Body of pancreas (tissue), 4 donors: ENCODE data around the gene LAMC2. TPM values are rescaled to one million over a fixed set of nuclear protein-coding genes. Genes with fewer than 3 reads are reported as not detected.

Source experiments
- ATAC-seq: fragments of 150-250 bp; one replicate; pipeline ENCODE4 v1.9.1; 2016
- DNase-seq, 4 donors: peaks; one replicate each; pipeline ENCODE4 v3.0.0-alpha.2; 2019
- H3K27ac ChIP-seq, 4 donors: fragments of 200-600 bp; sonication (generic); 1 replicate in 3 of 4; 2 replicates in 1 of 4; pipeline versions ENCODE4 v1.5.1 to v1.6.1; 2016 to 2019; ENCODE audit warnings: mild to moderate bottlenecking in 1 of 4, mixed read lengths in 1 of 4, moderate library complexity in 1 of 4
- H3K27me3 ChIP-seq, 2 donors: fragments of 200-600 bp; sonication (generic); one replicate each; pipeline ENCODE4 v1.6.0; 2016; ENCODE audit warnings: mild to moderate bottlenecking in 1 of 2
- H3K36me3 ChIP-seq, 2 donors: fragments of 200-600 bp; sonication (generic); replicated peaks in 1 of 2; 2 replicates each; pipeline ENCODE4 v1.5.1; 2016; ENCODE audit warnings: low read depth in 2 of 2; ENCODE audit not compliant: insufficient read depth in 1 of 2
- H3K4me1 ChIP-seq: fragments of 200-600 bp; sonication (generic); one replicate; pipeline ENCODE4 v1.6.0; 2016
- H3K4me3 ChIP-seq, 2 donors: fragments of 200-600 bp; sonication (generic); 1 replicate in 1 of 2; 2 replicates in 1 of 2; pipeline ENCODE4 v1.5.1; 2016 to 2019
- H3K9me3 ChIP-seq, 3 donors: fragments of 200-600 bp; sonication (generic); 1 replicate in 2 of 3; 2 replicates in 1 of 3; pipeline ENCODE4 v1.5.1; 2016
- CTCF ChIP-seq, 7 experiments: fragments of 450-650 bp in 4 of 7; fragments of 200-600 bp in 3 of 7; sonication (generic) in 3 of 7; IDR thresholded peaks; one replicate each; pipeline ENCODE4 v1.5.1; 2016 to 2019; ENCODE audit warnings: antibody characterized with exemption in 7 of 7
- POLR2A ChIP-seq, 3 donors: fragments of 450-650 bp; IDR thresholded peaks; one replicate each; pipeline ENCODE4 v1.6.1; 2016; ENCODE audit warnings: antibody characterized with exemption in 3 of 3, mild to moderate bottlenecking in 2 of 3
- WGBS, 2 donors: methylation state at CpG; one replicate each; pipeline ENCODE4 v1.1.5; 2017; 5-methylcytosine and 5-hydroxymethylcytosine counted together
- intact Hi-C: fragments of 100-400 bp; cut with DNase I; formaldehyde crosslinking; loops from one replicate; pipeline ENCODE4 v1.15.1; 2023
- total RNA-seq, 2 donors: library from RNA; depleted of rRNA; stranded (reverse); fragments of >200 nt; gene quantifications; one replicate each; pipeline ENCODE4 v1.1.0, GENCODE V29; 2016

LAMC2 gene
- total RNA-seq, 2 donors from 2014 or later, result 3.6 to 6.7 TPM

DNA sequence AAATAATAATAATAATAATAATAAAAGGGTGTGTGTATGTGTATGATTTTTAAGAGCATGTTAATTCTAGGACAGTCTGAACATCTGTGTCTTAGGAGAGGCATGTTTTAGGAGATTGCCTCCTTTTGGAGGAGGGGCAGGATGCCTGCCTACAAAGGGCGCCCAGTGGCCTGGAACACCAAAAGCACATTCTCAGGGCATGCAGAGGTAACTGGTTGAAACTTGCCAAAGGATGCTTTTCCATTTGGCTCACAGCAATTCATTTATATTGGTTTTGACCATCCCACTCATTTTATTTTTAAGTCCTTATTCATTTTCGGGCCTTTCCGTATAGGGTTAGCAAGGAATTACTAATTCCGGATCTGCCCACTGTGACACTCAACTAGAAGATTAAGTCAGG lies 21.1 kb upstream of the LAMC2 start:
- no peak for ATAC-seq
- Histone ChIP-seq H3K9me3 (no peaks in the 10 kb centered on the region), H3K4me3 (no peak overlapping the region), H3K27ac (no peak overlapping the region), H3K36me3 (no peaks in the 10 kb centered on the region), H3K4me1 (no peaks in the 10 kb centered on the region), H3K27me3 (no peaks in the 10 kb centered on the region)
- 95 to 98% methylated on average over 4 of the region's 4 CpGs for WGBS, 2 donors
- intact Hi-C loops, result no loop called here
- TF ChIP-seq POLR2A (IDR thresholded peaks at IDR 0.05), result no peak
- no peak for TF ChIP-seq CTCF (IDR thresholded peaks at IDR 0.05)
- no peak for DNase-seq

DNA sequence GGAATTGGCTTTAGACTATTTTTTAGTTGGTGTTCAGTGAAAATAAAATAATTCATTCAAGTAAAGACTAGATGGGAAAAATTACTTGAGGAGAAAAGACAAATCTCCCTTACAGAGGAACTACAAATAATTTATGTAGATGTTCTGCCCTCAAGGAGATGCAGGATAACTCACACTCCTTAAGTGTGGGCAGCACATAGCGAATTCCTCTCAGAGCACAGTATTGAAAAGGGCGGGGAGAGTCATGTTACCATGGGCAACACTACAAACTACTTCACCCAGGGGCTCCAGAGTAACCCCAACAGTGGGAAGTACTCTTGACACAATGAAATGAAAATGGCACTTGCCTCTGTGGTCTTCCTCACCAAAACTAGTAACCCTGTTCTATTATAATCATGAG lies 20.6 kb upstream of the LAMC2 start:
- Histone ChIP-seq H3K4me3 (no peak overlapping the region), H3K27me3 (no peaks in the 10 kb centered on the region), H3K4me1 (no peaks in the 10 kb centered on the region), H3K27ac (no peak overlapping the region), H3K9me3 (no peaks in the 10 kb centered on the region), H3K36me3 (no peaks in the 10 kb centered on the region)
- 85 to 94% methylated on average over 2 of the region's 2 CpGs for WGBS, 2 donors
- no peak for ATAC-seq
- TF ChIP-seq CTCF (IDR thresholded peaks at IDR 0.05) (no peak), POLR2A (IDR thresholded peaks at IDR 0.05) (no peak)
- intact Hi-C loops, result no loop called here
- no peak for DNase-seq

DNA sequence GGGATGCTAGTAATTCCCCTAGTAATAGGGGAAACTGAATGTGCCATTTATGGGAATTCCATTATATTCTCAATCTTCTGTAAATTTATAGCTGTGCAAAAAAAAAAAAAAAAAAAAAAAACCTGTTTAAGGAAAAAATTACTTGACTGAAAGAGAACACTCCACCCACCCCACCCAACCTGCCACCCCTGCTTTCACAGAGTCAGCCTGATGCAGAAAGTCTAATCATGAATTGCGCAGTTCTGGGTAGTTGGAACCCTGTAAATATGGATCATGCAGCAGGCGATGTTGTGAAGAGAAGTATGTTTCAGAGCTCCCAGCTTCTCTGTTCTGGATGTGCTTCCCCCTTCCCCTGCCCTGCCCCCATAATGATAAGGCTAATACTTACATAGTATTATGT lies 19.6 kb upstream of the LAMC2 start:
- H3K27ac ChIP-seq, result no peak overlapping the region
- TF ChIP-seq POLR2A (IDR thresholded peaks at IDR 0.05) (no peak), CTCF (IDR thresholded peaks at IDR 0.05) (no peak)
- H3K4me1 ChIP-seq, result no peaks in the 10 kb centered on the region
- DNase-seq (no peak), ATAC-seq (no peak)
- 93 to 97% methylated on average over 2 of the region's 2 CpGs for WGBS, 2 donors
- H3K36me3 ChIP-seq, result no peaks in the 10 kb centered on the region
- H3K4me3 ChIP-seq, result no peak overlapping the region
- intact Hi-C loops, result no loop called here
- no peaks in the 10 kb centered on the region for H3K9me3 ChIP-seq
- no peaks in the 10 kb centered on the region for H3K27me3 ChIP-seq

- ATAC-seq, result no peak
- Histone ChIP-seq H3K36me3 (no peaks in the 10 kb centered on the region), H3K27me3 (no peaks in the 10 kb centered on the region), H3K27ac (no peak overlapping the region), H3K4me1 (no peaks in the 10 kb centered on the region), H3K9me3 (no peaks in the 10 kb centered on the region), H3K4me3 (no peak overlapping the region)
- intact Hi-C loops, result no loop called here
- TF ChIP-seq POLR2A (IDR thresholded peaks at IDR 0.05) (no peak), CTCF (IDR thresholded peaks at IDR 0.05) (no peak)
- 59 to 74% methylated on average over 1 of the region's 1 CpG for WGBS, 2 donors
- no peak for DNase-seq
These were observed 18.4 kb upstream of the LAMC2 start for GRCh38 chr1:183167676-183168075.

- intact Hi-C loops, result no loop called here
- ATAC-seq (no peak), DNase-seq (no peak)
- Histone ChIP-seq H3K27ac (no peak overlapping the region), H3K4me1 (no peaks in the 10 kb centered on the region), H3K27me3 (no peaks in the 10 kb centered on the region), H3K9me3 (no peaks in the 10 kb centered on the region), H3K4me3 (no peak overlapping the region), H3K36me3 (no peaks in the 10 kb centered on the region)
- TF ChIP-seq CTCF (IDR thresholded peaks at IDR 0.05), result no peak
- no peak for TF ChIP-seq POLR2A (IDR thresholded peaks at IDR 0.05)
- WGBS, 2 donors, result 63 to 66% methylated on average over 3 of the region's 3 CpGs
These were observed 17.8 kb upstream of the LAMC2 start for GRCh38 chr1:183168308-183168707.
